Gastroesophageal sphincter (tissue), 4 donors: Measurements from ENCODE around the gene HSF5. TPM values are rescaled to one million over a fixed set of nuclear protein-coding genes. Genes with fewer than 3 reads are reported as not detected.

Source experiments
- ATAC-seq: fragments of 150-250 bp; one replicate; pipeline ENCODE4 v1.9.1; 2016; ENCODE audit warnings: mild to moderate bottlenecking, moderate library complexity
- H3K27ac ChIP-seq, 4 donors: fragments of 200-600 bp; sonication (generic) in 3 of 4; 1 replicate in 3 of 4; 2 replicates in 1 of 4; pipeline ENCODE4 v1.5.1; 2016 to 2019
- H3K27me3 ChIP-seq: fragments of 200-600 bp; sonication (generic); one replicate; pipeline ENCODE4 v1.5.1; 2019
- H3K36me3 ChIP-seq, 2 donors: fragments of 200-600 bp; sonication (generic); one replicate each; pipeline ENCODE4 v1.5.1; 2019; ENCODE audit warnings: control low read depth in 1 of 2
- H3K4me1 ChIP-seq, 3 donors: fragments of 200-600 bp; sonication (generic); 1 replicate in 2 of 3; 2 replicates in 1 of 3; pipeline ENCODE4 v1.5.1; 2016 to 2019; ENCODE audit warnings: control low read depth in 2 of 3
- H3K4me3 ChIP-seq, 2 donors: fragments of 200-600 bp; sonication (generic); one replicate each; pipeline ENCODE4 v1.5.1; 2019; ENCODE audit warnings: mild to moderate bottlenecking in 1 of 2, moderate library complexity in 1 of 2
- H3K9me3 ChIP-seq, 3 donors: fragments of 200-600 bp; sonication (generic); one replicate each; pipeline ENCODE4 v1.5.1; 2017 to 2019; ENCODE audit warnings: control low read depth in 2 of 3
- CTCF ChIP-seq, 4 experiments: fragments of 200-600 bp in 2 of 4; fragments of 450-650 bp in 2 of 4; sonication (generic) in 1 of 4; IDR thresholded peaks; one replicate each; pipeline ENCODE4 v1.5.1; 2017 to 2019; ENCODE audit warnings: antibody characterized with exemption in 4 of 4, mild to moderate bottlenecking in 2 of 4, moderate library complexity in 2 of 4
- EP300 ChIP-seq: sonication (generic); formaldehyde crosslinking; IDR thresholded peaks from one replicate; pipeline ENCODE4 v1.6.1; 2017; ENCODE audit warnings: antibody characterized with exemption, mild to moderate bottlenecking
- POLR2A ChIP-seq, 2 donors: fragments of 450-650 bp; IDR thresholded peaks; one replicate each; pipeline ENCODE4 v1.6.1; 2017; ENCODE audit warnings: antibody characterized with exemption in 2 of 2, mild to moderate bottlenecking in 2 of 2, moderate library complexity in 1 of 2
- POLR2AphosphoS5 ChIP-seq: sonication (generic); formaldehyde crosslinking; IDR thresholded peaks from one replicate; pipeline ENCODE4 v1.6.1; 2017; ENCODE audit warnings: antibody characterized with exemption
- WGBS, 2 donors: methylation state at CpG; one replicate each; pipeline ENCODE4 v1.1.5; 2018; ENCODE audit warnings: low coverage in 1 of 2; 5-methylcytosine and 5-hydroxymethylcytosine counted together
- total RNA-seq, 4 donors: library from RNA; depleted of rRNA; stranded (reverse); fragments of >200 nt; gene quantifications; one replicate each; pipeline ENCODE4 v1.1.0, GENCODE V29; 2016

HSF5 gene
- total RNA-seq, 4 donors from 2014 or later, result 0.13 TPM; not detected in 3

- H3K36me3 ChIP-seq, result peaks cover 0 to 34% of the 10 kb centered on the region in 2 donors
- peaks cover 0 to 59% (median 26%) of the 10 kb centered on the region in 3 donors for H3K4me1 ChIP-seq
- no peak for TF ChIP-seq EP300
- ATAC-seq, result no peak
- H3K4me3 ChIP-seq, result peak overlapping the region; percentile 31 to 75
- no peaks in the 10 kb centered on the region for H3K27me3 ChIP-seq
- H3K27ac ChIP-seq, result peak overlapping the region; percentile 32 to 99 (median 84)
- WGBS, 2 donors, result 6 to 24% methylated on average over 5 to 11 of the region's 11 CpGs
- no peaks in the 10 kb centered on the region for H3K9me3 ChIP-seq
These were observed 26.6 kb upstream of the HSF5 start for GRCh38 chr17:58514770-58515157.

GRCh38 chr17:58513965-58514769 lies 26.0 kb upstream of the HSF5 start, which contains the start of gene MTMR4:
Gene MTMR4, minus strand, starts transcription at chr17:58514638. Its CDS starts 231 bp downstream, at chr17:58514407.
- H3K27me3 ChIP-seq, result no peaks in the 10 kb centered on the region
- WGBS, 2 donors, result 0% methylated on average over 9 of the region's 64 CpGs
- peak; percentile 41 for ATAC-seq
- H3K4me1 ChIP-seq, result peaks cover 0 to 53% (median 23%) of the 10 kb centered on the region in 3 donors
- no peaks in the 10 kb centered on the region for H3K9me3 ChIP-seq
- TF ChIP-seq EP300, result no peak
- peak; percentile 13 to 18 for TF ChIP-seq POLR2A (IDR thresholded peaks at IDR 0.05)
- no peak for TF ChIP-seq POLR2AphosphoS5
- no peak for TF ChIP-seq CTCF (IDR thresholded peaks at IDR 0.05)
- peak within 1 kb of the TSS; percentile 32 to 99 (median 84) for H3K27ac ChIP-seq
- peaks cover 0 to 40% of the 10 kb centered on the region in 2 donors for H3K36me3 ChIP-seq
- H3K4me3 ChIP-seq, result peak within 1 kb of the TSS; percentile 31 to 75

- H3K4me3 ChIP-seq, result peak overlapping the region; percentile 31 to 75
- TF ChIP-seq POLR2AphosphoS5, result no peak
- no peak for TF ChIP-seq EP300
- TF ChIP-seq POLR2A (IDR thresholded peaks at IDR 0.05), result no peak
- TF ChIP-seq CTCF (IDR thresholded peaks at IDR 0.05), result no peak
- no peak for ATAC-seq
- 9 to 40% methylated on average over 4 to 13 of the region's 14 CpGs for WGBS, 2 donors
- no peaks in the 10 kb centered on the region for H3K27me3 ChIP-seq
- H3K4me1 ChIP-seq, result peaks cover 0 to 48% (median 20%) of the 10 kb centered on the region in 3 donors
- peak overlapping the region in 1 of 4 donors; percentile 78 for H3K27ac ChIP-seq
- peaks cover 0 to 47% of the 10 kb centered on the region in 2 donors for H3K36me3 ChIP-seq
- no peaks in the 10 kb centered on the region for H3K9me3 ChIP-seq
These were observed 25.2 kb upstream of the HSF5 start for GRCh38 chr17:58513267-58513964.

GRCh38 chr17:58510075-58510474 lies 21.9 kb upstream of the HSF5 start:
- Histone ChIP-seq H3K27me3 (no peaks in the 10 kb centered on the region), H3K9me3 (no peaks in the 10 kb centered on the region), H3K4me1 (peaks cover 0 to 25% (median 13%) of the 10 kb centered on the region in 3 donors), H3K36me3 (peaks cover 0 to 81% of the 10 kb centered on the region in 2 donors), H3K4me3 (no peak overlapping the region), H3K27ac (no peak overlapping the region)
- no peak for ATAC-seq
- TF ChIP-seq POLR2A (IDR thresholded peaks at IDR 0.05) (no peak), EP300 (no peak), POLR2AphosphoS5 (no peak), CTCF (IDR thresholded peaks at IDR 0.05) (no peak)
- 84 to 96% methylated on average over 3 to 5 of the region's 5 CpGs for WGBS, 2 donors

GRCh38 chr17:58508341-58509067 lies 20.3 kb upstream of the HSF5 start:
- no peaks in the 10 kb centered on the region for H3K27me3 ChIP-seq
- peaks cover 0 to 96% of the 10 kb centered on the region in 2 donors for H3K36me3 ChIP-seq
- H3K4me3 ChIP-seq, result no peak overlapping the region
- peaks cover 0 to 11% (median 4%) of the 10 kb centered on the region in 3 donors for H3K4me1 ChIP-seq
- no peak for ATAC-seq
- WGBS, 2 donors, result 77% methylated on average over 7 of the region's 10 CpGs; no CpG with 5 or more reads in 1 of the 2 donors
- H3K9me3 ChIP-seq, result no peaks in the 10 kb centered on the region
- TF ChIP-seq POLR2A (IDR thresholded peaks at IDR 0.05) (no peak), POLR2AphosphoS5 (no peak), CTCF (IDR thresholded peaks at IDR 0.05) (no peak), EP300 (no peak)
- H3K27ac ChIP-seq, result no peak overlapping the region
